ENCODE data around the gene PLA2G3.

DNA sequence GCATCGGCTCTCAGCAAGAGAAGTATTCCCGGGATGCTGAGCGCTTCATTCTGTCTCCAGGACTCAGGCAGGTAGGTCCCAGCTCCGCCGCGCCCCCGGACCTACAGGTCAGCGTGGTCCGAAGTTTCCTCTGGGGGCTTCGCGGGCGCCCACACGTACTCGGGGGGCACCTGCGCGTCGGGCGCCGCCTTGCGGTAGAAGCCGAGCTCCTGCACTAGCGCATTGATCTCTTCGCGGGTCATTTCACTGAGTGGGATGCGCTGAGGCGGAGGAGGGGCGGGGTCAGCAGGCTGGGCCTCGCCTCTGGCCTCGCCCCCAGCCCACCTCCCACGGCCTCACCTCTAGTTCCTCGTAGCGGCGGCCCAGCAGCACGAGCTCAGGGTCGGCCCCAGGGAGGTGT is 35.4 kb downstream of the PLA2G3 start:
- TF ChIP-seq, protein P1, sequence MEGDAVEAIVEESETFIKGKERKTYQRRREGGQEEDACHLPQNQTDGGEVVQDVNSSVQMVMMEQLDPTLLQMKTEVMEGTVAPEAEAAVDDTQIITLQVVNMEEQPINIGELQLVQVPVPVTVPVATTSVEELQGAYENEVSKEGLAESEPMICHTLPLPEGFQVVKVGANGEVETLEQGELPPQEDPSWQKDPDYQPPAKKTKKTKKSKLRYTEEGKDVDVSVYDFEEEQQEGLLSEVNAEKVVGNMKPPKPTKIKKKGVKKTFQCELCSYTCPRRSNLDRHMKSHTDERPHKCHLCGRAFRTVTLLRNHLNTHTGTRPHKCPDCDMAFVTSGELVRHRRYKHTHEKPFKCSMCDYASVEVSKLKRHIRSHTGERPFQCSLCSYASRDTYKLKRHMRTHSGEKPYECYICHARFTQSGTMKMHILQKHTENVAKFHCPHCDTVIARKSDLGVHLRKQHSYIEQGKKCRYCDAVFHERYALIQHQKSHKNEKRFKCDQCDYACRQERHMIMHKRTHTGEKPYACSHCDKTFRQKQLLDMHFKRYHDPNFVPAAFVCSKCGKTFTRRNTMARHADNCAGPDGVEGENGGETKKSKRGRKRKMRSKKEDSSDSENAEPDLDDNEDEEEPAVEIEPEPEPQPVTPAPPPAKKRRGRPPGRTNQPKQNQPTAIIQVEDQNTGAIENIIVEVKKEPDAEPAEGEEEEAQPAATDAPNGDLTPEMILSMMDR (IDR thresholded peaks at IDR 0.05; ENCODE audit: low read depth, low read length), result no peak
- TF ChIP-seq EZH2phosphoT487 (IDR thresholded peaks at IDR 0.05; ENCODE audit: low read depth), result no peak

Measured in OCI-LY3 (cell line).